Right atrium auricular region (tissue), 2 donors: ENCODE data around the gene PANK3. TPM values are rescaled to one million over a fixed set of nuclear protein-coding genes. Genes with fewer than 3 reads are reported as not detected.
A peak's percentile ranks its signal among the peaks of the same experiment; 100 is the strongest.

Experiments
- DNase-seq: peaks from one replicate; pipeline ENCODE4 v3.0.0-alpha.2; 2019; ENCODE audit warnings: low spot score
- H3K27ac ChIP-seq, 2 donors: fragments of 200-600 bp; sonication (generic); 1 replicate in 1 of 2; 2 replicates in 1 of 2; pipeline ENCODE4 v1.5.1; 2016 to 2019
- H3K27me3 ChIP-seq, 2 donors: fragments of 200-600 bp; sonication (generic); one replicate each; pipeline versions ENCODE4 v1.5.1 to v1.6.0; 2017 to 2019
- H3K36me3 ChIP-seq: fragments of 200-600 bp; sonication (generic); one replicate; pipeline ENCODE4 v1.5.1; 2016
- H3K4me1 ChIP-seq, 2 donors: fragments of 200-600 bp; sonication (generic); one replicate each; pipeline versions ENCODE4 v1.5.1 to v1.6.0; 2017 to 2019
- H3K4me3 ChIP-seq, 2 donors: fragments of 200-600 bp; sonication (generic); 1 replicate in 1 of 2; 2 replicates in 1 of 2; pipeline ENCODE4 v1.5.1; 2017 to 2019; ENCODE audit warnings: mild to moderate bottlenecking in 1 of 2, moderate library complexity in 1 of 2
- H3K9me3 ChIP-seq, 2 donors: fragments of 200-600 bp; sonication (generic); one replicate each; pipeline ENCODE4 v1.5.1; 2019
- CTCF ChIP-seq, 2 donors: fragments of 200-600 bp; sonication (generic); IDR thresholded peaks; one replicate each; pipeline ENCODE4 v1.5.1; 2019; ENCODE audit warnings: antibody characterized with exemption in 2 of 2
- total RNA-seq, 2 donors: library from RNA; depleted of rRNA; stranded (reverse); fragments of >200 nt; gene quantifications; one replicate each; pipeline ENCODE4 v1.1.0, GENCODE V29; 2016

PANK3 gene
- total RNA-seq, 2 donors from 2014 or later, result 17.7 to 18.5 TPM

DNA sequence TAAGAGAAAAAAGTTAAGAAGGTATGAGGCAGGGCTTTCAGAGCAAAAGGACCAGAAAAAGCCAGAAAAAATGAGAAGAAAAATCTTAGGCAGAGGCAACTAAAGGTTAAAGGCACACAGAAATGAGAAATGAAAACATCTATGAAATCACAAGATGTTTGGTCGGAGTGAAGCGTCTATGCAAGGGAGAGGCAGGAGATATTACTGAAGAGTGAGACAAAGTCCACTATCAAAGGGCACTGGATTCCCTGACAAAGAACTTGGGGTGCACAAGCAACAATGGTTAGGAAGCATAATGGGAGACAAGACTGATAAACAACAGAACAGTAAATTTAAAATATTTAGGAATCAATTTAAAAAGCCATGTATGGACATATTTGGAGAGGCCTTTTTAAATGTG is 16.9 kb downstream of the PANK3 start:
- no peaks in the 10 kb centered on the region for H3K9me3 ChIP-seq
- peaks cover 55% of the 10 kb centered on the region for H3K36me3 ChIP-seq
- no peaks in the 10 kb centered on the region for H3K4me1 ChIP-seq
- no peaks in the 10 kb centered on the region for H3K27me3 ChIP-seq
- TF ChIP-seq CTCF (IDR thresholded peaks at IDR 0.05), result no peak
- no peak overlapping the region for H3K27ac ChIP-seq
- no peak for DNase-seq
- no peak overlapping the region for H3K4me3 ChIP-seq

- DNase-seq, result no peak
- Histone ChIP-seq H3K9me3 (no peaks in the 10 kb centered on the region), H3K4me3 (no peak overlapping the region), H3K36me3 (peaks cover 53% of the 10 kb centered on the region), H3K27ac (no peak overlapping the region), H3K4me1 (no peaks in the 10 kb centered on the region), H3K27me3 (no peaks in the 10 kb centered on the region)
- TF ChIP-seq CTCF (IDR thresholded peaks at IDR 0.05), result no peak
Measured at GRCh38 chr5:168557389-168557788, 21.8 kb downstream of the PANK3 start.

GRCh38 chr5:168553377-168554130 is 25.6 kb downstream of the PANK3 start:
- Histone ChIP-seq H3K36me3 (peaks cover 34% of the 10 kb centered on the region), H3K4me3 (no peak overlapping the region), H3K4me1 (no peaks in the 10 kb centered on the region), H3K9me3 (no peaks in the 10 kb centered on the region), H3K27me3 (no peaks in the 10 kb centered on the region), H3K27ac (no peak overlapping the region)
- no peak for TF ChIP-seq CTCF (IDR thresholded peaks at IDR 0.05)
- DNase-seq, result no peak

- Histone ChIP-seq H3K4me1 (no peaks in the 10 kb centered on the region), H3K36me3 (peaks cover 21% of the 10 kb centered on the region), H3K27me3 (no peaks in the 10 kb centered on the region), H3K27ac (peak overlapping the region; percentile 31 to 84), H3K9me3 (no peaks in the 10 kb centered on the region), H3K4me3 (no peak overlapping the region)
- no peak for DNase-seq
- no peak for TF ChIP-seq CTCF (IDR thresholded peaks at IDR 0.05)
Measured at GRCh38 chr5:168552146-168552545, 27.0 kb downstream of the PANK3 start.

- no peak for TF ChIP-seq CTCF (IDR thresholded peaks at IDR 0.05)
- Histone ChIP-seq H3K9me3 (no peaks in the 10 kb centered on the region), H3K27me3 (no peaks in the 10 kb centered on the region), H3K36me3 (peaks cover 9% of the 10 kb centered on the region), H3K4me1 (no peaks in the 10 kb centered on the region), H3K27ac (no peak overlapping the region), H3K4me3 (no peak overlapping the region)
- DNase-seq, result no peak
Measured at GRCh38 chr5:168550656-168551055, 28.5 kb downstream of the PANK3 start.

- Histone ChIP-seq H3K27ac (no peak overlapping the region), H3K36me3 (peaks cover 9% of the 10 kb centered on the region), H3K4me3 (no peak overlapping the region), H3K27me3 (no peaks in the 10 kb centered on the region), H3K4me1 (no peaks in the 10 kb centered on the region), H3K9me3 (no peaks in the 10 kb centered on the region)
- no peak for DNase-seq
- TF ChIP-seq CTCF (IDR thresholded peaks at IDR 0.05), result no peak
Measured at GRCh38 chr5:168549554-168549953, 29.6 kb downstream of the PANK3 start.
